Smooth muscle cell of the coronary artery (primary cell): ENCODE results near the gene OR51F2. TPM values are rescaled to one million over a fixed set of nuclear protein-coding genes. Genes with fewer than 3 reads are reported as not detected.

Experiments used
- total RNA-seq: library from RNA; depleted of rRNA; stranded (reverse); fragments of >200 nt; gene quantifications from 2 replicates; pipeline ENCODE4 v1.2.3, GENCODE V29; 2014; ENCODE audit warnings: low replicate concordance

Gene OR51F2
- total RNA-seq: not detected in 2 replicates

GRCh38 chr11:4821021-4821420 is at the start of gene OR51F2:
OR51F2 (plus strand) TSS chr11:4821321; CDS start chr11:4821422, 101 bp downstream.

GRCh38 chr11:4804280-4804679 is 16.8 kb upstream of the OR51F2 start, which contains the start of gene OR52R1:
OR52R1 (minus strand) TSS chr11:4804380; CDS start chr11:4804380, 0 bp downstream.

GRCh38 chr11:4848908-4849532 is 27.9 kb downstream of the OR51F2 start, which contains the start of gene OR51S1:
OR51S1 (minus strand) TSS chr11:4849208; CDS start chr11:4849208, 0 bp downstream.

Other genes with a start within 250 kb of the OR51F2 start
- not detected in 2 replicates for gene OR52I2, start 239.6 kb upstream of the OR51F2 start, total RNA-seq
- not detected in 2 replicates for gene OR52I1, start 227.3 kb upstream of the OR51F2 start, total RNA-seq
- gene TRIM68, start 213.1 kb upstream of the OR51F2 start, total RNA-seq: 6.2 and 9.5 TPM in 2 replicates
- gene OR51D1, start 183.8 kb upstream of the OR51F2 start, total RNA-seq: not detected in 2 replicates
- gene OR51E1, start 177.3 kb upstream of the OR51F2 start, total RNA-seq: not detected in 2 replicates
- gene OR51E2, start 123.5 kb upstream of the OR51F2 start, total RNA-seq: under 0.01 TPM in 1 of 2 replicates, not detected in the other
- not detected in 2 replicates for gene MMP26, start 116.5 kb upstream of the OR51F2 start, total RNA-seq
- gene OR51F1, start 51.4 kb upstream of the OR51F2 start, total RNA-seq: not detected in 2 replicates
- not detected in 2 replicates for gene OR52R1, start 16.9 kb upstream of the OR51F2 start, total RNA-seq
- not detected in 2 replicates for gene OR51S1, start 27.9 kb downstream of the OR51F2 start, total RNA-seq
- not detected in 2 replicates for gene OR51T1, start 60.6 kb downstream of the OR51F2 start, total RNA-seq
- not detected in 2 replicates for gene OR51A7, start 82.5 kb downstream of the OR51F2 start, total RNA-seq
- not detected in 2 replicates for gene OR51G2, start 98.0 kb downstream of the OR51F2 start, total RNA-seq
- not detected in 2 replicates for gene OR51G1, start 103.0 kb downstream of the OR51F2 start, total RNA-seq
- gene OR51A4, start 126.3 kb downstream of the OR51F2 start, total RNA-seq: not detected in 2 replicates
- not detected in 2 replicates for gene OR51A2, start 134.4 kb downstream of the OR51F2 start, total RNA-seq
- gene OR51L1, start 173.5 kb downstream of the OR51F2 start, total RNA-seq: not detected in 2 replicates
- not detected in 2 replicates for gene OR52J3, start 225.2 kb downstream of the OR51F2 start, total RNA-seq
- not detected in 2 replicates for gene OR52E2, start 238.3 kb downstream of the OR51F2 start, total RNA-seq
- not detected in 2 replicates for gene OR52E1, start 248.3 kb downstream of the OR51F2 start, total RNA-seq